HepG2 (cell line): ENCODE data around the gene CIBAR2. TPM values are rescaled to one million over a fixed set of nuclear protein-coding genes. Genes with fewer than 3 reads are reported as not detected.
A peak's percentile ranks its signal among the peaks of the same experiment; 100 is the strongest.

Source experiments
- DNMT3B ChIP-seq: conservative IDR thresholded peaks from 2 replicates; pipeline ENCODE4 v1.6.1; 2016; ENCODE audit warnings: missing biosample characterization, control low read depth
- EP300 ChIP-seq, 3 experiments: sonication (generic) in 1 of 3; formaldehyde crosslinking in 1 of 3; IDR thresholded peaks; 2 replicates each; pipeline versions ENCODE4 v1.5.1 to v1.6.1; 2011 to 2020; ENCODE audit warnings: low read depth in 2 of 3, low read length in 2 of 3, borderline replicate concordance in 1 of 3, improper control_type of control experiment in 1 of 3, mild to moderate bottlenecking in 1 of 3, missing genetic modification reagents in 1 of 3, moderate library complexity in 1 of 3
- GTF3A ChIP-seq: sonication (generic); formaldehyde crosslinking; conservative IDR thresholded peaks from 2 replicates; pipeline ENCODE4 v1.4.0; 2020; ENCODE audit warnings: mild to moderate bottlenecking, missing genetic modification reagents
- HMG20B ChIP-seq: conservative IDR thresholded peaks from 2 replicates; pipeline ENCODE4 v1.6.1; 2016; ENCODE audit warnings: missing genetic modification reagents, missing compliant biosample characterization
- MZF1 ChIP-seq: sonication (generic); formaldehyde crosslinking; IDR thresholded peaks from 2 replicates; pipeline ENCODE4 v1.8.1; 2023; ENCODE audit warnings: mild to moderate bottlenecking, missing genetic modification reagents, borderline replicate concordance
- RARG ChIP-seq: sonication (generic); formaldehyde crosslinking; IDR thresholded peaks from 2 replicates; pipeline ENCODE4 v1.4.0; 2020; ENCODE audit warnings: low read depth, mild to moderate bottlenecking, missing genetic modification reagents
- RFX1 ChIP-seq: fragments of 450-650 bp; IDR thresholded peaks from 2 replicates; pipeline ENCODE4 v1.6.1; 2017
- SALL2 ChIP-seq: sonication (generic); formaldehyde crosslinking; IDR thresholded peaks from 2 replicates; pipeline ENCODE4 v1.8.1; 2023; ENCODE audit warnings: mild to moderate bottlenecking, missing genetic modification reagents, inconsistent platforms
- TAF1 ChIP-seq: sonication (generic); formaldehyde crosslinking; IDR thresholded peaks from 2 replicates; pipeline ENCODE4 v1.4.0; 2020; ENCODE audit warnings: missing genetic modification reagents
- TCF7L2 ChIP-seq: IDR thresholded peaks from 2 replicates; pipeline ENCODE4 v1.6.1; 2011; ENCODE audit warnings: mild to moderate bottlenecking, low read depth, low read length, moderate library complexity
- TP53 ChIP-seq: sonication (generic); formaldehyde crosslinking; conservative IDR thresholded peaks from 2 replicates; pipeline ENCODE4 v1.4.0; 2020; ENCODE audit warnings: missing genetic modification reagents
- ZEB1 ChIP-seq: IDR thresholded peaks from 2 replicates; pipeline ENCODE4 v1.6.1; 2012; ENCODE audit warnings: mild to moderate bottlenecking, low read depth, inconsistent platforms; ENCODE audit not compliant: insufficient replicate concordance
- ZNF260 ChIP-seq: sonication (generic); formaldehyde crosslinking; IDR thresholded peaks from 2 replicates; pipeline ENCODE4 v1.4.0; 2020; ENCODE audit warnings: missing genetic modification reagents, low read depth, mild to moderate bottlenecking, borderline replicate concordance
- ZSCAN21 ChIP-seq: sonication (generic); formaldehyde crosslinking; IDR thresholded peaks from 2 replicates; pipeline ENCODE4 v1.8.0; 2022; ENCODE audit warnings: mild to moderate bottlenecking, missing genetic modification reagents, moderate library complexity, borderline replicate concordance
- ZSCAN29 ChIP-seq: sonication (generic); formaldehyde crosslinking; conservative IDR thresholded peaks from 2 replicates; pipeline ENCODE4 v1.4.0; 2020; ENCODE audit warnings: mild to moderate bottlenecking, missing genetic modification reagents
- polyA plus RNA-seq, 8 experiments: library from polyadenylated mRNA; depleted of rRNA in 3 of 8; stranded (reverse) in 7 of 8; unstranded in 1 of 8; fragments of >200 nt; fragmentation: Illumina TruSeq in 4 of 8; extraction: Trizol in 4 of 8; gene quantifications; 2 replicates each; pipeline versions ENCODE4 v1.2.1 to v1.2.3, GENCODE V29; 2011 to 2016; ENCODE audit warnings: low read depth in 4 of 8, missing spikeins in 1 of 8, mixed read lengths in 1 of 8; ENCODE audit not compliant: insufficient read depth in 1 of 8
- total RNA-seq, 5 experiments: library from RNA; depleted of rRNA; stranded (reverse); fragments of >200 nt; fragmentation: Illumina TruSeq; extraction: Trizol; gene quantifications; 2 replicates each; pipeline ENCODE4 v1.2.3, GENCODE V29; 2016; ENCODE audit warnings: low read depth in 1 of 5
- TF ChIP-seq, protein P1 (sequence below): sonication (generic); formaldehyde crosslinking; IDR thresholded peaks from 2 replicates; pipeline ENCODE4 v1.4.0; 2020; ENCODE audit warnings: missing genetic modification reagents, borderline replicate concordance
- TF ChIP-seq, protein P2 (sequence below): sonication (generic); formaldehyde crosslinking; IDR thresholded peaks from 2 replicates; pipeline ENCODE4 v1.4.0; 2020; ENCODE audit warnings: mild to moderate bottlenecking, missing genetic modification reagents
- TF ChIP-seq, protein P3 (sequence below): sonication (generic); formaldehyde crosslinking; IDR thresholded peaks from 2 replicates; pipeline ENCODE4 v1.8.1; 2022; ENCODE audit warnings: mild to moderate bottlenecking, missing genetic modification reagents
- TF ChIP-seq, protein P4 (sequence below): IDR thresholded peaks from 2 replicates; pipeline ENCODE4 v1.6.1; 2016; ENCODE audit warnings: low read depth, borderline replicate concordance
- TF ChIP-seq, protein P5 (sequence below): sonication (generic); formaldehyde crosslinking; IDR thresholded peaks from 2 replicates; pipeline ENCODE4 v1.5.1; 2020; ENCODE audit warnings: missing genetic modification reagents, mild to moderate bottlenecking, borderline replicate concordance
- TF ChIP-seq, protein P6 (sequence below): IDR thresholded peaks from 2 replicates; pipeline ENCODE4 v1.6.1; 2016; ENCODE audit warnings: low read depth, control low read depth

The CIBAR2 gene
- total and polyA plus RNA-seq, 2 of the 13 experiments (the other 11 are each of a cell fraction or from before 2014, with no cell fraction given): not detected

DNA sequence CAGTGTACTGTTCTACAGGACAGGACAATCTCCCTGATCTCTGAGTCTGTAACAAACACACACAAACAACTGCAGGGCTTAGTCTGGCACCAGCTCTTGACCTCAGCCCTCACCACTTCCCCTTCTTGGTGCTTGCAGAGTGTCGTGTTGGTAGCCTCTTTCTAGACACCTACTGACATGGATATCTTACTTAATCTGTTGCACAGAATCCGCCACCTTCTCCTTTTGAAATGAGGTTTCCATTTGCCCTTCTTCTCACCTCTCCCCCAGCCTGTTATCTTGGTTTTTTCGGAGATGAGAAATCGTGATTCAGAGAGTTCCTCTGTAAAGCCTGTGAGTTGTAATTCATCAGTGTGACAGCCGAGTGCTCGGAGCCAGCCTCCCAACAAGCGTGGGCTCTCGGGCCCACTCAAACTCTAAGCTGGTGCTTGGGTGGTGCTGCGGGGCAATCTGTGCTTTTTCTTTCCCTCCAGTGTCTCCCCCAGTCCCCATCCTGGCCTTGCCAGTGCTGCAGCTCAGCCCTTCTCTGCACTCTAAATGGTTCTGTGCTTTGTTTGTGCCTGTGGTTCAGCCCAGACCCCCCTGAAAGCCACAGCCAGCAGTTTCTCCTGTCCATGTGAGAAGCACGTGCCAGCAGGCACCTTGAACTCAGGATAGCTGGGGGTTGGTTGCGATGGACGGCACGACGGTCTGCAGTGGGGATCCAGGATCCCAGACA, 56.6 kb downstream of the CIBAR2 start (continued):
- TF ChIP-seq, protein P1, sequence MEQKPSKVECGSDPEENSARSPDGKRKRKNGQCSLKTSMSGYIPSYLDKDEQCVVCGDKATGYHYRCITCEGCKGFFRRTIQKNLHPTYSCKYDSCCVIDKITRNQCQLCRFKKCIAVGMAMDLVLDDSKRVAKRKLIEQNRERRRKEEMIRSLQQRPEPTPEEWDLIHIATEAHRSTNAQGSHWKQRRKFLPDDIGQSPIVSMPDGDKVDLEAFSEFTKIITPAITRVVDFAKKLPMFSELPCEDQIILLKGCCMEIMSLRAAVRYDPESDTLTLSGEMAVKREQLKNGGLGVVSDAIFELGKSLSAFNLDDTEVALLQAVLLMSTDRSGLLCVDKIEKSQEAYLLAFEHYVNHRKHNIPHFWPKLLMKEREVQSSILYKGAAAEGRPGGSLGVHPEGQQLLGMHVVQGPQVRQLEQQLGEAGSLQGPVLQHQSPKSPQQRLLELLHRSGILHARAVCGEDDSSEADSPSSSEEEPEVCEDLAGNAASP: no peak
- TF ChIP-seq, protein P2, sequence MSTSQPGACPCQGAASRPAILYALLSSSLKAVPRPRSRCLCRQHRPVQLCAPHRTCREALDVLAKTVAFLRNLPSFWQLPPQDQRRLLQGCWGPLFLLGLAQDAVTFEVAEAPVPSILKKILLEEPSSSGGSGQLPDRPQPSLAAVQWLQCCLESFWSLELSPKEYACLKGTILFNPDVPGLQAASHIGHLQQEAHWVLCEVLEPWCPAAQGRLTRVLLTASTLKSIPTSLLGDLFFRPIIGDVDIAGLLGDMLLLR (CRISPR knock-in tag): peak; percentile 61; the same call in 1 of the 2 replicates
- TF ChIP-seq, protein P3, sequence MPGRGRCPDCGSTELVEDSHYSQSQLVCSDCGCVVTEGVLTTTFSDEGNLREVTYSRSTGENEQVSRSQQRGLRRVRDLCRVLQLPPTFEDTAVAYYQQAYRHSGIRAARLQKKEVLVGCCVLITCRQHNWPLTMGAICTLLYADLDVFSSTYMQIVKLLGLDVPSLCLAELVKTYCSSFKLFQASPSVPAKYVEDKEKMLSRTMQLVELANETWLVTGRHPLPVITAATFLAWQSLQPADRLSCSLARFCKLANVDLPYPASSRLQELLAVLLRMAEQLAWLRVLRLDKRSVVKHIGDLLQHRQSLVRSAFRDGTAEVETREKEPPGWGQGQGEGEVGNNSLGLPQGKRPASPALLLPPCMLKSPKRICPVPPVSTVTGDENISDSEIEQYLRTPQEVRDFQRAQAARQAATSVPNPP (CRISPR knock-in tag): peak; percentile 60; the same call in 1 of the 2 replicates
- TF ChIP-seq GTF3A (CRISPR knock-in tag): no peak
- no peak for TF ChIP-seq SALL2
- TF ChIP-seq TP53 (CRISPR knock-in tag): no peak
- TF ChIP-seq, protein P4, sequence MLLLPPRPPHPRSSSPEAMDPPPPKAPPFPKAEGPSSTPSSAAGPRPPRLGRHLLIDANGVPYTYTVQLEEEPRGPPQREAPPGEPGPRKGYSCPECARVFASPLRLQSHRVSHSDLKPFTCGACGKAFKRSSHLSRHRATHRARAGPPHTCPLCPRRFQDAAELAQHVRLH: peak; percentile 59; the same call in 1 of the 2 replicates
- no peak for TF ChIP-seq ZEB1
- no peak for TF ChIP-seq TAF1 (CRISPR knock-in tag)
- 0 out of 2 replicates have a peak, but pooled peaks have one; percentile 76 for TF ChIP-seq RARG (CRISPR knock-in tag)
- no peak for TF ChIP-seq MZF1 (CRISPR knock-in tag)
- no peak for TF ChIP-seq HMG20B (CRISPR knock-in tag)
- peak; percentile 60; the same call in 1 of the 2 replicates for TF ChIP-seq ZSCAN21 (CRISPR knock-in tag)
- TF ChIP-seq, protein P5, sequence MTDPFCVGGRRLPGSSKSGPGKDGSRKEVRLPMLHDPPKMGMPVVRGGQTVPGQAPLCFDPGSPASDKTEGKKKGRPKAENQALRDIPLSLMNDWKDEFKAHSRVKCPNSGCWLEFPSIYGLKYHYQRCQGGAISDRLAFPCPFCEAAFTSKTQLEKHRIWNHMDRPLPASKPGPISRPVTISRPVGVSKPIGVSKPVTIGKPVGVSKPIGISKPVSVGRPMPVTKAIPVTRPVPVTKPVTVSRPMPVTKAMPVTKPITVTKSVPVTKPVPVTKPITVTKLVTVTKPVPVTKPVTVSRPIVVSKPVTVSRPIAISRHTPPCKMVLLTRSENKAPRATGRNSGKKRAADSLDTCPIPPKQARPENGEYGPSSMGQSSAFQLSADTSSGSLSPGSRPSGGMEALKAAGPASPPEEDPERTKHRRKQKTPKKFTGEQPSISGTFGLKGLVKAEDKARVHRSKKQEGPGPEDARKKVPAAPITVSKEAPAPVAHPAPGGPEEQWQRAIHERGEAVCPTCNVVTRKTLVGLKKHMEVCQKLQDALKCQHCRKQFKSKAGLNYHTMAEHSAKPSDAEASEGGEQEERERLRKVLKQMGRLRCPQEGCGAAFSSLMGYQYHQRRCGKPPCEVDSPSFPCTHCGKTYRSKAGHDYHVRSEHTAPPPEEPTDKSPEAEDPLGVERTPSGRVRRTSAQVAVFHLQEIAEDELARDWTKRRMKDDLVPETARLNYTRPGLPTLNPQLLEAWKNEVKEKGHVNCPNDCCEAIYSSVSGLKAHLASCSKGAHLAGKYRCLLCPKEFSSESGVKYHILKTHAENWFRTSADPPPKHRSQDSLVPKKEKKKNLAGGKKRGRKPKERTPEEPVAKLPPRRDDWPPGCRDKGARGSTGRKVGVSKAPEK (CRISPR knock-in tag): 0 out of 2 replicates have a peak, but pooled peaks have one; percentile 47
- no peak for TF ChIP-seq TCF7L2
- TF ChIP-seq, protein P6, sequence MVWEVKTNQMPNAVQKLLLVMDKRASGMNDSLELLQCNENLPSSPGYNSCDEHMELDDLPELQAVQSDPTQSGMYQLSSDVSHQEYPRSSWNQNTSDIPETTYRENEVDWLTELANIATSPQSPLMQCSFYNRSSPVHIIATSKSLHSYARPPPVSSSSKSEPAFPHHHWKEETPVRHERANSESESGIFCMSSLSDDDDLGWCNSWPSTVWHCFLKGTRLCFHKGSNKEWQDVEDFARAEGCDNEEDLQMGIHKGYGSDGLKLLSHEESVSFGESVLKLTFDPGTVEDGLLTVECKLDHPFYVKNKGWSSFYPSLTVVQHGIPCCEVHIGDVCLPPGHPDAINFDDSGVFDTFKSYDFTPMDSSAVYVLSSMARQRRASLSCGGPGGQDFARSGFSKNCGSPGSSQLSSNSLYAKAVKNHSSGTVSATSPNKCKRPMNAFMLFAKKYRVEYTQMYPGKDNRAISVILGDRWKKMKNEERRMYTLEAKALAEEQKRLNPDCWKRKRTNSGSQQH (CRISPR knock-in tag): no peak
- TF ChIP-seq ZSCAN29: peak; percentile 76; the same call in 1 of the 2 replicates
- TF ChIP-seq RFX1: no peak
- TF ChIP-seq DNMT3B (CRISPR knock-in tag): peak; percentile 47; the same call in 1 of the 2 replicates
- no peak for TF ChIP-seq EP300 (IDR thresholded peaks at IDR 0.05; ENCODE audit: low read depth in 2 of 2, low read length in 2 of 2)
- peak; percentile 31; the same call in 1 of the 2 replicates for TF ChIP-seq EP300 (CRISPR knock-in tag; IDR thresholded peaks at IDR 0.05; ENCODE audit: borderline replicate concordance)
- no peak for TF ChIP-seq ZNF260 (CRISPR knock-in tag)
